Right lung (tissue), 5 donors: ENCODE results near the gene NPHP4. TPM values are rescaled to one million over a fixed set of nuclear protein-coding genes. Genes with fewer than 3 reads are reported as not detected.
"Not testable (repeated sequence)": the region's sequence is repeated elsewhere in the genome, so short reads cannot be mapped to it uniquely, and the experiment has no call there.

ENCODE experiments used
- DNase-seq, 2 donors: peaks; one replicate each; pipeline ENCODE4 v3.0.0-alpha.2; 2013
- polyA plus RNA-seq, 5 donors: library from polyadenylated mRNA; unstranded; fragments of 120-200 nt; gene quantifications; one replicate each; pipeline versions ENCODE4 v1.2.1 to v1.2.3, GENCODE V29; 2013; ENCODE audit warnings: inconsistent platforms in 1 of 5, low replicate concordance in 1 of 5; ENCODE audit not compliant: insufficient read length in 5 of 5, insufficient read depth in 1 of 5

Gene NPHP4
- polyA plus RNA-seq, 5 donors, result 7.1 to 12.6 (median 9.9) TPM

DNA sequence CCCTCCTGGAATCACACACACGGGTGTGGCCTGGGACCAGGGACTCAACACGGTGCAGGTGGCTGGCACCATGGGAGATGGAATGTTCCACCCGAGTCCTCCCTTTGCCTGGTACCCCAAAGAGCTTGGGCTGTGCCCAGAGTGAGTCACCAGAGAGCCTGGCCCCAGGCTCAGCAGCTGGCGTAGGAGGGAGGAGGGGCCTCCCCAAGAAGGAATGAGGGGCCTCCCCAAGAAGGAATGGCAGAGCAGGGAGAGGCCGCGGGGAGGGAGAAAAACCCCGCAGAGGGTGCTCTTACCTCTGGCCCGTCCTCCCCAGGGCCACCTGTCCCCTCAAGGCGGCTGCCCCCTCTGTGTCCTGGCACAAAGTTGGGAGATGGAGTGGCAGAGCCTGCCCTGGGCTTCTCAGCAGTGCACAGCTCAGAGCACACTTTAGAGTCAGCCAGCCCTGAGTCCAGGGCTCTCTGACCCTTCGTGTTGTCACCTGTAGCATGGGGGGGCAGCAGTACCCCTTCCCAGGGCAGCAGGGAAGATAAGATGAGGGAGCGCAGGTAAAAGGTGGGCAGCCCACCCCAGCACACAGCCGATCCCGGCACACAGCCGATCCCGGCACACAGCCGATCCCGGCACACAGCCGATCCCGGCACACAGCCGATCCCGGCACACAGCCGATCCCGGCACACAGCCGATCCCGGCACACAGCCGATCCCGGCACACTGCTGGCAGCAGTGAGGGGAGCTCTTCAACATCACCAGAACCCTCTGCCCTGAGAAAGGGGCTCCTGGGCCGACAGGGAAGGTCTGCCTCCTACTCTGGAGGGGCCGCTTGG is 33.3 kb upstream of the NPHP4 start:
- no peak for DNase-seq

DNA sequence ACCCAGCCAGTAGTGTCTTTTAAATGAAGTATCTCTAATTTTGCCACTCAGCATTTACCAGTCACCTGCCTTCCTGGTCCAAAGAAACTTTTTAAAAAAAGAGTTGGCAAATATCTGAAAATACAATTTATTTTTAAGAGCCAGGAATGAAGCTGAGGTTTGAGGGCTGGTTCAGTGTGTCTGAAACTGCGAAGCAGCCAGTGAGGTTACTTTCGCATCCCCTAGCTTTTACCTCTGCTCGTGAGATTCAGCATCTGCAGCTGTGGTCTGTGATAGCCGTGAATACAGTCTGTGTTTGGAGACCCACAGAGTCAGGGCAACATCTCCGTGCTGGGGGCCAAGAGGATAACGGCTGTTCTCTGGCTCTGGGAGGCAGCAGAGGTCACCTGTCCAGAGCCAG is 32.2 kb upstream of the NPHP4 start:
- no peak for DNase-seq

DNA sequence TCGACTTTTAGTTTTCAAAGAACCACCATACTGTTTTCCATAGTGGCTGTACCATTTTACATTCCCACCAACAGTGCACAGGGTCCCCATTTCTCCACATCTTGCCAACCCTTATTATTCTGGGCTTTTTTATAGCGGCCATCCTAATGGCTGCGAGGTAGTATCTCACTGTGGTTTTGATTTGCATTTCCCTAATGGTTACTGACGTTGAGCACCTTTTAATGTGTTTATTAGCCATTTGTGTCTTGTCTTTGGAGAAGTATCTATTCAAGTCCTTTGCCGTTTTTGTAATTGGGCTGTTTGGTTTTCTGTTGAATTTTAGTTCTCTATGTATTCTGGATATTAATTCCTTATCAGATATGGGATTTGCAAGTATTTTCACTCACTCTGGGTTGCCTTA is 31.1 kb upstream of the NPHP4 start:
- DNase-seq, result no peak

DNA sequence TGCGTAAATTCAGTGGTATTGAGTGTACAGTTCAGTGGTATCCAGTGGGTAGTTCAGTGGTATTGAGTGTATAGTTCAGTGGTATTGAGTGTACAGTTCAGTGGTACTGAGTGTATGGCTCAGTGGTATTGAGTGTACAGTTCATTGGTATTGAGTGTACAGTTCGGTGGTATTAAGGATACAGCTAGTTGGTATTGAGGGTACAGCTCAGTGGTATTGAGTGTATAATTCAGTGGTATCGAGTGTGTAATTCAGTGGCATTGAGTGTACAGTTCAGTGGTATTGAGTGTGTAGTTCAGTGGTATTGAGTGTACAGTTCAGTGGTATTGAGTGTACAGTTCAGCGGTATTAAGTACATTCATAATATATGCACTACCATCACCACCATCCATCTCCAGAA is 30.0 kb upstream of the NPHP4 start:
- no peak for DNase-seq

DNA sequence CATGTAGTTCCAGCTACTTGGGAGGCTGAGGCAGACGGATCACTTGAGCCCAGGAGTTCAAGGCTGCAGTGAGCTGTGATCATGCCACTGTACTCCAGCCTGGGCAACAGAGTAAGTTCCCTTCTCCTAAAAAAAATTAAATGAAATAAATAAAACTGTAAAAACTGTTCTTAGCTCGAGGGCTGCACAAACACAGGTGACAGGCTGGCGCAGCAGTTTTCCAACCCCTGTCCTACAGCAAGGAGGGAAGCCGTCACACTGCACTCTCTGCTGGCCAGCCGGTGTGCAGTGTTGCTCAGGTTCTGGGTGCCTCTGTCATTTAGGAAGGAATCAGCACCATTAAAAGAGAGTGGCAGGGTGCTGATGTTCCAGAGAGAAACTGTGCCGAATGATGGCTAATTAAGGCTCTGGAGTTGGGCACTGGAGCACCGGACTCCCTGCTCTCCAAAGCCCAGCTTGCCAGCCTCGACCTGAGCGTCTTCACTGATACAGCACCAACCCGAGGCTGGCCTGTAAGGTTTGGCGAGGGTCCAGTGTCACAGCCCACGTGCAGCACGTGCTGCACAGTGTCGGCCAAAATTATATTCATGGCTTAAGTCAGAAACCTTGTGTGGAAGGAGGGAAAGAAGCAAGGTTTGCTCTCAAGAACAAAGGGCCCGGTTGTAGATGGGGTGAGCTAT is 27.1 kb upstream of the NPHP4 start:
- DNase-seq, result no peak

DNA sequence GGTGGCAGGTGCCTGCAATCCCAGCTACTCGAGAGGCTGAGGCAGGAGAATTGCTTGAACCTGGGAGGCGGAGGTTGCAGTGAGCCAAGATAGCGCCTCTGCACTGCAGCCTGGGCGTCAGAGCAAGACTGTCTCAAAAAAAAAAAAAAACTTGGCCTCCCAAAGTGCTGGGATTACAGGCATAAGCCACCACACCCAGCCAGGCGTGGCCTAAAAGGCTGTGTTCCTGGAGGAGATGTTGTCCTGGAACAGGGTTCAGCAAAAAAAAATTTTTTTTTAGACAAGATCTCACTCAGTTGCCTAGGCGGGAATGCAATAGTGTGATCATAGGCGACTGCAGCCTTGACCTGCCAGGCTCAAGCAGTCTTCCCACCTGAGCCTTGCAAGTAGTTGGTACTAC is 25.4 kb upstream of the NPHP4 start:
- DNase-seq, result not testable (repeated sequence)

DNA sequence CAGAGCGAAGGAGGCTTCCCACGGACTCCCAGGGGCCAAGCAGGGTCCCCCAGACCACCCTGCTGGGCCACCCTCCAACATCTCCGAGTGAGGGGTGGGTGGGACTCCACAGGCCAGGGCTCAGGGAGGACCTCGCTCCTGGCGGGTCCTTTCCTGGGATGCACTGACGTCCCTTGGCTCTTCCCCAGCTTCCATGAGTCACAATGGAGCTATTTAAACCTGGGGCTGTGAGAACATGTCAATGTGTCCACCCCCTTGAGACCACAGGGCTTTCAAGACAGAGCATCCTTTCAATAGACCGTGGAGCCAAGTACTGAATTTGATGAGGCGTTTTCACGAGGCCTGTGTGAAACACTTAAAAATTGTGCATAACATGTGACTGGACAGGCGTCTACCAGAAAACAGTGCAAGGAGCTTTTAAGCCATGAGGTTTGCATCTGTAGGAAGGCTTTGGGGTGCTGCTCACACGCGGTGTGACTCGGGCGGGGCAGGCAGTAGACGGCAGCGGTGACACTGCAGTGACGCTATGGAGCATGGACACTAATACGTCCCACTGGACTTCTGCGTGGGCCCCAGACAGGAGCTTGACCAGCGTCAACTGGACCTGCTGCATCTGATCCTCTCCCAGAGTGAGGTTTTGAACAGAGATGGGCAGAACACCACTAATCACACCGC is 24.1 kb upstream of the NPHP4 start:
- DNase-seq, result no peak

DNA sequence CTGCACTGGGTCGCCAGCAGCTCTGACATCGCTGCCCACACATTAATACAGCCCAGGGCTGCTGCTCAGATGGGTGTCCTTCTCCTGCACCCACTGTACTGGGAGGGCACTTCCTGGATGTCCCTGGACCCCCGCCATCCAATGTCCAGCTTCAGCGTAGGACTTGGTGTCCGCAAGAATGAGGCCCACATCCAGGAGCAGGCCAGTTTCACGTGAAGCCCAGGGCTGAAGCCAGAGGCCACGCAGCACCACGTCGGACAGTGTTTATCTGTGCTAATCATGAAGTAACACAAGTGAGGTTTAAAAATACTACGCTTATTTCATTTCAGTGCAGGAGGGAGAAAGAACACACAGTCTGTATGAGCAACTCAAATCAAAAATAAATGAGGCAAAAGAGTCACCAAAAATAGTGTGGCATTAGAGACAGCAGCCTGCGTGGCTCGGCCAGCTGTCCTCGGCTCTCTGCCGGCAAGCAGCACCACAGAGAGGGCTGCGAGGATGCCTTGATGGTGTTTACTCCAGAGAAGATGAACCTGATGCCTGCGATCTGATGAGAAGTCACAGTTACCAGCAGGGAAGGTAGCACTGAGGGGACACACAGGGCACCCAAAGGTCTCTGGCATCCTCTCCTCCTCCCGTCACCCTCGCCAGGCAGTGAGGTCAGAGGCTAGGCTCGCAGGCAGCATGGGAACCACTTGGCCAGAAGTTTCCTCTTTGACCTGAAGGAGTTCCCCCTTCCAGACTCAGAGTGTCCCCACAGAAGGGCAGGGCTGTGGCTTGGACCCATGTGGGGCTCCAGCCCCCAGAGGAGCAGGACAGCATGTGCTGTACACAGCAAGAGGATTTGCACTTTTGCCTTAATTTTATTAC is 22.1 kb upstream of the NPHP4 start:
- no peak for DNase-seq

DNA sequence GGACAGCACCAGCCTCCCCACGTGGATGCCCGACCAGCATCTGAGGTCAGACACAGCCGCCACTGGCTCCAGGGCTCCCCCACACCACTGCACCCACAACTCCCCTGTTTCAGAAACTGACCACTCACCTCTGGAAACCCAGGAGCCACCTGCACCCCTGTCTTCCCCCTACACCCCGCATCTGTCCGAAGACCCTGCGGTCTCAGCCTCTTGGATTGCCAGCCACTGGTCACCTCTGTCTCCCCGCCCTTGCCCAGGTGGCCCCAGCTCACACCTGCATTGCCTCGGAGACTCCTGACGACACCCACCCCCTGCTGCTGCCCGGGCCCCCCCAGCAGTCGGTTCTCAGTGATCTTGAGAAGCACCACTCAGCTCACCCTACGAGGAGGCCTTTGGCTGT is 21.3 kb upstream of the NPHP4 start:
- no peak for DNase-seq

DNA sequence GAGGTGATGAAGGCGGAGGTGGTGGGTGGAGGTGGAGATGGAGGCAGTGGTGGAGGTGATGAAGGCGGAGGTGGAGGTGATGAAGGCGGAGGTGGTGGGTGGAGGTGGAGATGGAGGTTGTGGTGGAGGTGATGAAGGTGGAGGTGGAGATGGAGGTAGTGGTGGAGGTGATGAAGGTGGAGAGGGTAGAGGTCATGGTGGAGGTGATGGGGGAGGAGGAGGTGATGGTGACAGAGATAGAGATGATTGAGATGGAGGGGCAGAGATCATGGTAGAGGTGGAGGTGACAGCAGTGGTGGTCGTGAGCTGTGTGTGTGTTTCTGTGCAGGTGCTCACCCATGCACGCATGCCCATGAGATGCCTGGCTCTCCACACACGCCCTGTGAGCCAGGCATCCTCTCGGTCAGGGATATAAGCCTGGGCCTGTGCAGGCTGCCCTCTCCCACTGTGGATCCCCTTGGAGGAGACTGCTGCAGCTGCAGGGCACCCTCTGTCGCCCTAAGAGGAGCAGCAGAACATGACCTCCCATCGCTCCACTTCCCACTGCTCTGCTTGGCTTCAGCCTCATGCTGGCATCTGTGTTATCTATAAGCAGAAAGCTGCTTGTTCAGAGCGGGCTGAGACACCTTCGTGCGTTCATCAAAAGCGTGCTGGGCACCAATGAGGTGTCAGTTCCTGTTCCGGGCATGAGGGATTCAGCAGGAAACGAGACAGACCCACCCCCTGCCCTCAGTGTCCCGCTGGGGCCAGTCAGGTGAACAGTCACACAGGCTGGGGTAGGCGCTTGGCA is 20.5 kb upstream of the NPHP4 start:
- DNase-seq, result no peak

DNA sequence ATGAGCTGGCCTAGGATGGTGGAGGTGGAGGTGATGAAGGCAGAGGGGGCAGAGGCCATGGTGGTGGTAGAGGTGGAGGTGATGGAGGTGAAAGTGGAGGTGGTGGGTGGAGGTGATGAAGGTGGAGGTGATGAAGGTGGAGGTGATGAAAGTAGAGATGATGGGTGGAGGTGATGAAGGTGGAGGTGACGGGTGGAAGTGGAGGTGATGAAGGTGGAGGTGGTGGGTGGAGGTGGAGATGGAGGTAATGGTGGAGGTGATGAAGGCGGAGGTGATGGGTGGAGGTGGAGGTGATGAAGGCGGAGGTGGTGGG is 19.7 kb upstream of the NPHP4 start:
- DNase-seq, result no peak

DNA sequence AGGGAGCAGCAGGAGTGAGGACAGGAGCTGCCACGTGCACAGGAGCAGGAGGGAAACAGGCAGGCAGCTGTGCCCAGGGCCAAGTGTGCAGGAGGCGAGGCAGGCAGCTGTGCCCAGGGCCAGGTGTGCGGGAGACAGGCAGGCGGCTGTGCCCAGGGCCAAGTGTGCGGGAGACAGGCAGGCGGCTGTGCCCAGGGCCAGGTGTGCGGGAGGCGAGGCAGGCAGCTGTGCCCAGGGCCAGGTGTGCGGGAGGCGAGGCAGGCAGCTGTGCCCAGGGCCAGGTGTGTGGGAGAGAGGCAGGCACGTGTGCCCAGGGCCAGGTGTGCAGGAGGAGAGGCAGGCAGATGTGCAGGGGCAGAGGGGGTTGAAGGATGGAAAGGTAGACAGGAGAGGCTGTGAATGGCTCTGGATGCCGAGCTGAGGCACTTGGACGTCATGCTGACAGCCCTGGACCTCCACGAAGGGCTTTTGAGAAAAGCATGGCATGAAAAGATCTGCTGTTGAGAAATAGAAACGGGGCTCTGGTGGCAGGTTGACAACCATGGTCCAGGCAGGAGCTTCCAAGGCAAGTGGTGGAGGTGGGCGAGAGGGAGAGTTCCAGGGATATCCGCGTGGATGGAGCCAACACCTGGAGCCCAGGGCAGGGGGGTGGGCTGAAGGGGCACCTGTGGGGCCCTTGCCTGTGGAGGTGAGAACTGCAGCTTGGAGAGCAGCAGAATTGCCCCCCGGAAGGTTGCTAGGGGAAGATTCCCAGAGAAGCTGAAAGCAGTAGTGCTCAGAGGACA is 19.1 kb upstream of the NPHP4 start:
- DNase-seq, result no peak

DNA sequence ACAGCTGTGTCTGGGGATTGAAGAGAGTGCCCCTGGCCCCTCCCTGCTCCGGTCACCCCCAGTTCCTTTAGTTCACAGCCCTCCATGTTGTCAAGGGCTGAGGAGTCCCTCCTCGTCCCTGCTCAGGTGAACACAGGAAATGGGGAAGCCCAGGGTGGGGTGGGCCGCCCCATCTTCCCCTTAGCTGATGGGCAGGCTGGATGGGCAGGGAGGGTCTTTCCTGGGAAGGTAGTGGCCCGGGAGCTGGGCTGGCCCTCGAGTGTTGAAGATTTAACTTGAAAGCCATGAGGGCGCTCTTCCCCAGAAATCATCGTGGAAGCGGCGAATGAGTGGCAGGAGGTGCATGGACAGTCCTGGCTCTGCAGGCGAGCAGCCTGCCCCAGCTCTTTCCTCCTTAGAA is 18.3 kb upstream of the NPHP4 start:
- no peak for DNase-seq

DNA sequence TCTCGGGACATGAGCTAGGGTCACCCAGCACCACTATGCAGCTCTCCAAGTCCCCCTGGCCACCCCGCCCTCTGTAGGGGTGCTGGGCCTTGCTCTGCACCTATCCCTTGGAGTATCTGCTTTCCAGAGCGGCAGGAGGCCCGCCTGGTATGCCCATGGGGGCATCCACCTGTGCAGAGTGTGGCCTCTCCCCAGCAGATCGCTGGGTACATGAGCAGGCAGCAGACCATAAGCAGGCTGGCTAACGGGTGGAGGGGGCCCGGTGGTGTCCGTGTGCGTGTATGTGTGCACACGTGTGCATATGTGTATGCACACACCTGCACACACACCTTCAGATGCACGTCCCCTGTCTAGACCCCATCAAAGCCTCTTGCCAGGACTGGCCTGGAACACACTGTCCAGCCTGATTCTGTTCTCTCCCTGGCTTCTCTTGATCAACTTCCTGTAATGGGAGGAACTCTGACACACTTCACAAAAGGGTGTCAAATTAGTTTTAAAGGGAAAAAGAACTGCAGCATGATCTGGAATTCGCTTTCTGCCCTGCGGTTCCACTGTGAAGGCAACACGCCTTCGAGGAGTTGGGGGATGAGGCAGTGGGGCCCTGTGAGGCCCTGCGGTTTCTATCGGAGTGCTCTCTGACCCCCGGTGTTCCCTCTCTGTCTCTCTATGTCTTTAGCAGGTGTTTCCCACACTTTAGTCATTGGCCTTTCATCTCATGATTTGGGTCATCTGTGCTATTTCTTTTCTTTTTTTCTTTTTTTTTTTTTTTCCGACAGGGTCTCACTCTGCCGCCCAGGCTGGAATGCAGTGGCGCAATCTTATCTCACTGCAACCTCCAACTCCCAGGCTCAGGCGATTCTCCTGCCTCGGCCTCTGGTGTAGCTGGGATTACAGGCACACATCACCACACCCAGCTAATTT is 17.2 kb upstream of the NPHP4 start:
- DNase-seq, result no peak

DNA sequence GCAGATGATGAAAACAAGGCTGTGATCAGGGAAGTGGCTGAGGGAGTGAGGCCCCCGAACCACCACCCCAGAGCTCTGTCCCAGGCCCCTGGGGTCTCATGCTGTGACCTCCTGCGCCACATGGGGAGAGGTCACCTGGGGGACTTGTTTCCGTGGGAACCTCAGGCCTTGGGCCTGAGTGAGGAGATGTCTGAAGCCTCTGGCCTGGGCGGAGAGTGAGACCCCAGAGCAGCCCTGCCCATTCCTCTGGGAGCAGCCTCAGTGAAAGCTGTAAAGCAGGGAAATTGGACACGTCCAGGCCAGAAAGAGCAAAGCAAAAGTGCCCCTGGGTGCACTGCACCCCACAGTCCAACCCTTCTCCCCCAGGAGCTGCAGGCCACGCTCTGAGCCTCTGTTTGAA is 16.5 kb upstream of the NPHP4 start:
- no peak for DNase-seq

DNA sequence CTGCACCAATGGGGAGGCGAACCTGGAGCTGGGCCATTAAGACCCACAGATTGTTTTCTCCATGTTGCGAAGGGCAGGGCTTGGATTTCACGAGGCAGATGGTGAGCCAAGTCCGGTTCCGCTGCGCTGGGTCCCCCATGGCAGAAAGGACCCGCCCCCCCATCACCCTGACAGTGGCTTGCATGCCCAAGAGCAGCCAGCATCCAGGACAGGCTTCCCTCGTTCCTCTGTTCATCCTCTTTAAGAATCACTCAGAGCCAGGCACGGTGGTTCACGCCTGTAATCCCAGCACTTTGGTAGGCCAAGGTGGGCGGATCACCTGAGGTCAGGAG is 15.8 kb upstream of the NPHP4 start:
- DNase-seq, result no peak

DNA sequence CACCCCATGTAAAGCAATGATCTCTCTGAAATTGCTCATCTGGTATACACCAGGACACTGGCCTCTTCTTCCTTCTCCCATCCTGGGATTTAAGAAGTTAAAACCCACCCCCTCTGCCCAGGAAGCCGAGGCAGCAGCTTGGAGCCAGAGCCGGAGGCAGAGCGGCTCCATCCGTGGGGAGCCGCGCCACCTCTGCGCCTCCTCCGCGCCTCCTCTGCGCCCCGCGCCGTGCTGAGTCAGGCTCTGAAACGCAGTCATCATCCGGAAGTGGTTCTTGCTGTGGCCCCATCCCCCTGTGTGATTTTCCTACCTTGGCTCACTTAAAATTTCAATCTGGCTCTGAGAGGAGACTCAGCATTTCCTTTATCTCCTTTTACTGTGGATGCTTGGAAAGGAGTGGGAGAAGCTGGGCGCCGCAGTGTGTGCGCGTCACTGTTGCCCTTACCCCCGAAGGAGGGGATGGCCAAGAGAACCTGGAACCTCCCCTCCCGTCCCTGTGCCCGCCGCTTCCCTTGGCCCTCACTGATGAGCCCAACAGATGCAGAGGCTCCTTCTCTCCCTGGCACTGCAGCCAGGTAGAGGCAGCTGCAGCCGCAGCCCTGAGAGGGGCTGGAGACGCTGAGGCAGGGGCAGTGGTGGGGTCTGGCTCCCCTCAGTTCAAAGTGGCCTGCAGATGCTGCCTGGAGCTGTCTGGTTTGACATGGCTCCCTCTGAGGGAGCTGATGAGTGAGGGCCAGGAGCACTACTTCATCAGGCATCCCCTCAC is 15.3 kb upstream of the NPHP4 start:
- DNase-seq, result no peak

DNA sequence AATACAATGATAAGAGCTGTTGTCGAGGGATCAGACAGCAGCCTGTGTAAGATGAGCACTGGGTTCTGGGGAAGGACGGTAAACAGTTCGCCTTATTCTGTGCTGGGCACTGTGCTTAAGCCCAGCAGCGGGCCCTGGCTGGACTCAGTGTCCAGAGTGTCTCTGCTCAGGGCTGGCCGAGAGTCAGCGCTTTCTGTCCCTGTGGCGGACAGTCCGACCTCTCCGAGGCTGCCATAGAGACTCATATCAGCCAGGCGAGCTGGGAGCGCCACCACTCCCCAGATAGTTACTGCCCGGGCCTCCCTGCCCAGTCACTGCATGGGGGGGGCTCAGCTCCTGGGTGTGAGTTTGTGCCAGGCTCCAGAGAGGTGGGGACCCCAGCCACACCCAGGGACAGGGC is 14.7 kb upstream of the NPHP4 start:
- DNase-seq, result no peak
